Heart left ventricle (tissue), 16 donors: ENCODE results near the gene SERPINE1. TPM values are rescaled to one million over a fixed set of nuclear protein-coding genes. Genes with fewer than 3 reads are reported as not detected.

ENCODE experiments used
- ATAC-seq, 4 donors: fragments of 200-7000 bp; cut with Tn5 transposase; one replicate each; pipeline ENCODE4 v1.9.1; 2020 to 2022; ENCODE audit warnings: moderate library complexity in 4 of 4, mild to moderate bottlenecking in 3 of 4, moderate number of reproducible peaks in 1 of 4
- DNase-seq, 5 donors: peaks; one replicate each; pipeline ENCODE4 v3.0.0-alpha.2; 2020
- H3K27ac ChIP-seq, 12 donors: fragments of 200-600 bp; sonication (generic) in 4 of 12; one replicate each; pipeline versions ENCODE4 v1.5.0 to v1.8.0; 2016 to 2022; ENCODE audit warnings: mild to moderate bottlenecking in 2 of 12
- H3K27me3 ChIP-seq, 9 donors: fragments of 200-600 bp; sonication (generic) in 2 of 9; one replicate each; pipeline versions ENCODE4 v1.5.1 to v1.8.0; 2016 to 2022; ENCODE audit warnings: mild to moderate bottlenecking in 3 of 9
- H3K36me3 ChIP-seq, 9 donors: fragments of 200-600 bp; sonication (generic) in 2 of 9; one replicate each; pipeline versions ENCODE4 v1.5.0 to v1.8.0; 2018 to 2022; ENCODE audit warnings: mild to moderate bottlenecking in 2 of 9
- H3K4me1 ChIP-seq, 12 donors: fragments of 200-600 bp; sonication (generic) in 4 of 12; one replicate each; pipeline versions ENCODE4 v1.5.0 to v1.8.0; 2016 to 2022; ENCODE audit warnings: mild to moderate bottlenecking in 3 of 12
- H3K4me3 ChIP-seq, 12 donors: fragments of 200-600 bp; sonication (generic) in 4 of 12; one replicate each; pipeline versions ENCODE4 v1.5.0 to v1.8.0; 2017 to 2022; ENCODE audit warnings: mild to moderate bottlenecking in 9 of 12, moderate library complexity in 4 of 12
- H3K9me3 ChIP-seq, 12 donors: fragments of 200-600 bp; sonication (generic) in 4 of 12; one replicate each; pipeline versions ENCODE4 v1.5.0 to v1.8.0; 2016 to 2022; ENCODE audit warnings: mild to moderate bottlenecking in 1 of 12
- POLR2A ChIP-seq, 2 donors: fragments of 450-650 bp; IDR thresholded peaks; one replicate each; pipeline ENCODE4 v1.6.1; 2017; ENCODE audit warnings: antibody characterized with exemption in 2 of 2, mild to moderate bottlenecking in 2 of 2, moderate library complexity in 2 of 2
- WGBS, 4 donors: extraction: QIAGEN DNeasy Blood & Tissue Kit in 2 of 4; methylation state at CpG; one replicate each; pipeline versions ENCODE4 v1.1.5 to v1.1.7; 2013 to 2018; 5-methylcytosine and 5-hydroxymethylcytosine counted together
- intact Hi-C, 10 donors: fragments of 100-400 bp; cut with DNase I; formaldehyde crosslinking; loops; one replicate each; pipeline versions ENCODE4 v1.11.1 to v1.14.2; 2022
- polyA plus RNA-seq, 2 donors: library from polyadenylated mRNA; stranded (reverse); fragments of 200-250 nt; gene quantifications; one replicate each; pipeline ENCODE4 v1.2.3, GENCODE V29; 2013
- total RNA-seq, 9 donors: library from RNA; depleted of rRNA in 2 of 9; stranded (reverse); fragments of >200 nt in 2 of 9; fragmentation: NEBNext Ultra II Directional in 3 of 9; extraction: Animal tissue kit (Norgen Biotek cat#: 25700) in 3 of 9; gene quantifications; one replicate each; pipeline versions ENCODE4 v1.1.0 to v1.2.4, GENCODE V29; 2016 to 2023
- TF ChIP-seq, protein P1 (sequence below), 12 donors: fragments of 200-600 bp; sonication (generic) in 4 of 12; IDR thresholded peaks; one replicate each; pipeline versions ENCODE4 v1.5.0 to v1.8.0; 2018 to 2022; ENCODE audit warnings: antibody characterized with exemption in 12 of 12, mild to moderate bottlenecking in 5 of 12
- donor health status: ischemic (EF 13 %, LVEDD 7.1; RV severe dilation, severe dysfunction).
- donor health status: healthy with polysubstance abuse.
- donor health status: DM: no; HTN: yes; CAD: no.
- donor health status: DM: no; HTN: no; CAD: no.
- donor health status: ischemic (EF 25% LVEDD 6.9; RV normal size, moderate dysfunction).
- donor health status: ischemic (EF 25% LVEDD 5.7; RV mildly dilated, moderate dysfunction).
- donor health status: healthy.
- donor health status: DM: yes; HTN: yes; CAD: no.
- donor health status: ischemic (EF 35%, LVEDD 5.7; RV mildly dilated, moderate dysfunction).
- donor health status: nonischemic (EF 11% LVEDD 7.7; RV severe dilation, severe dysfunction).
- donor health status: DM: yes; HTN: yes; CAD: no.
- donor health status: PGD.
- donor health status: ischemic (EF 29% LVEDD 5.4; RV normal size, mild dysfunction).
- donor health status: nonischemic (EF 23%, LVEDD 6.1; RV moderate dilation, normal function).

Gene SERPINE1
- total and polyA plus RNA-seq, 11 donors, result 1.3 to 595 (median 13.9) TPM

DNA sequence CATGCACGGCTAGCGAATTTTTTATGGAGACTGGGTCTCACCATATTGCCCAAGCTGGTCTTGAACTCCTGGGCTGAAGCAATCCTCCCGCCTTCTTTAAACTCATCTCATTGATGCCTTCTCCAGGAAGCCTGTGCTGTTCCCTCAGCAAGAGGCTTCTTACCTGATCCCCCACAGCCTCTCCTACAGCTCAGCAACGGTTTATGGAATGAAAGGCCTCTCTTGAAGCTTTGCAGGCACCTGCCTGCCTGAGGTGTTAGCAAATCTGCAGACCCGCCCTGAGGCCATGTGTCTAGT lies 42.1 kb upstream of the SERPINE1 start:
- H3K4me3 ChIP-seq, result peak overlapping the region in 11 of 12 donors; percentile 67 to 94 (median 85)
- DNase-seq, result no peak
- WGBS, 4 donors, result 59 to 67% (median 63%) methylated on average over 5 of the region's 5 CpGs
- peak overlapping the region; percentile 5 to 99 (median 96) for H3K27ac ChIP-seq
- ATAC-seq, result no peak
- peaks cover 8 to 48% (median 24%) of the 10 kb centered on the region in 12 donors for H3K4me1 ChIP-seq
- intact Hi-C loops, result loop anchor here in 1 of 10 donors (1.0 kb wide), 1 partner anchor 15 kb away; no protein-coding TSS in a partner anchor
- H3K9me3 ChIP-seq, result no peaks in the 10 kb centered on the region
- no peaks in the 10 kb centered on the region for H3K27me3 ChIP-seq
- H3K36me3 ChIP-seq, result peaks cover 2 to 32% (median 27%) of the 10 kb centered on the region in 9 donors
- TF ChIP-seq POLR2A (IDR thresholded peaks at IDR 0.05), result no peak
- TF ChIP-seq, protein P1, sequence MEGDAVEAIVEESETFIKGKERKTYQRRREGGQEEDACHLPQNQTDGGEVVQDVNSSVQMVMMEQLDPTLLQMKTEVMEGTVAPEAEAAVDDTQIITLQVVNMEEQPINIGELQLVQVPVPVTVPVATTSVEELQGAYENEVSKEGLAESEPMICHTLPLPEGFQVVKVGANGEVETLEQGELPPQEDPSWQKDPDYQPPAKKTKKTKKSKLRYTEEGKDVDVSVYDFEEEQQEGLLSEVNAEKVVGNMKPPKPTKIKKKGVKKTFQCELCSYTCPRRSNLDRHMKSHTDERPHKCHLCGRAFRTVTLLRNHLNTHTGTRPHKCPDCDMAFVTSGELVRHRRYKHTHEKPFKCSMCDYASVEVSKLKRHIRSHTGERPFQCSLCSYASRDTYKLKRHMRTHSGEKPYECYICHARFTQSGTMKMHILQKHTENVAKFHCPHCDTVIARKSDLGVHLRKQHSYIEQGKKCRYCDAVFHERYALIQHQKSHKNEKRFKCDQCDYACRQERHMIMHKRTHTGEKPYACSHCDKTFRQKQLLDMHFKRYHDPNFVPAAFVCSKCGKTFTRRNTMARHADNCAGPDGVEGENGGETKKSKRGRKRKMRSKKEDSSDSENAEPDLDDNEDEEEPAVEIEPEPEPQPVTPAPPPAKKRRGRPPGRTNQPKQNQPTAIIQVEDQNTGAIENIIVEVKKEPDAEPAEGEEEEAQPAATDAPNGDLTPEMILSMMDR (IDR thresholded peaks at IDR 0.05), result no peak

DNA sequence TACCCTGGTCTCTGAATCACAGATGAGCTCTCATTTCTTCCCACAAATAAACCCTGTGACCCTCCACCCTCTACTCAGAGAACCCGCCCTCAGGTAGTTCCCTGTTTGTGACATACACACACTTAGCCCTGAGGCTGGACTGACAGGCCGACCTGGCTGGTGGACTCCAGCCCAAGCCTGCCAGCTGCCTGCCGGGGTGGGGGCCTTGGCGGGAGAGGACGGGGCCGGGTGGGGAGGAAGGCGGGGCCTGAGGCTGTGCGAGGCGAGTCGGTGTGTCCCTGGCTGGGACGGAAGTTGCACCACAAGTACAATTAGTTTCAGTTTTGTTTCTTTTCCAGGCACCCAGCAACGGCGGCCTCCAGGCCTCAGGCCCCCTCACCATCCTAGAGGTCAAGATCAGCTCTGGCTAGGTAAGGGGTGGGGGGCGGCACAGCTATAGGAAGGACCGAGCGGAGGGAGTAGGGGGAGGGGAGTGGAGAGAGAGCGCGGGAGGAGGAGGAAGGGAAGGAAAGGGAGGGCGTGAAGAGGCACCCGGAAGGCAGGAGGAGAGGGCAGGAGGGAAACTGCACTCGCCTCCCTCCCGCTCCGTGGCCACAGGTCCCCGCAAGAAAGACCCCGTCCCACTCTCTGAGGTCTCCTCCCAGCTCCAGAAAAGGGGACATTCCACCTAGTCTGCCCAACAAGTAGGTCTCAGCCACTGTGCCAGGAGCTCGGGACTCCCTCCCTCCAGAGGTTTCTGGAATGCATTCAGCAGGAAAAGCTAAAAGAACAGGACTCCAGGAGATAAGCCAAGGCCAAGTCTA lies 41.5 kb upstream of the SERPINE1 start, which contains the start of gene TRIM56:
TRIM56 (plus strand) TSS at position 320 of the 803 bp plus-strand sequence. CDS start 1,832 bp downstream, outside the sequence.
- peaks cover 2 to 36% (median 30%) of the 10 kb centered on the region in 9 donors for H3K36me3 ChIP-seq
- intact Hi-C loops, result loop anchor here in 1 of 10 donors (1.0 kb wide), 1 partner anchor 15 kb away; no protein-coding TSS in a partner anchor
- DNase-seq (peak; percentile 87 to 92 (median 91)), ATAC-seq (peak; percentile 94 to 96 (median 95))
- peaks cover 8 to 49% (median 25%) of the 10 kb centered on the region in 12 donors for H3K4me1 ChIP-seq
- TF ChIP-seq, protein P1 (IDR thresholded peaks at IDR 0.05), result peak in 1 of 12 donors; percentile 1
- TF ChIP-seq POLR2A (IDR thresholded peaks at IDR 0.05), result peak in 1 of 2 donors; percentile 45
- no peaks in the 10 kb centered on the region for H3K9me3 ChIP-seq
- no peaks in the 10 kb centered on the region for H3K27me3 ChIP-seq
- peak within 1 kb of the TSS; percentile 45 to 94 (median 85) for H3K4me3 ChIP-seq
- 0 to 2% (median 1%) methylated on average over 22 to 26 of the region's 26 CpGs for WGBS, 4 donors
- H3K27ac ChIP-seq, result peak within 1 kb of the TSS; percentile 85 to 99 (median 96)

DNA sequence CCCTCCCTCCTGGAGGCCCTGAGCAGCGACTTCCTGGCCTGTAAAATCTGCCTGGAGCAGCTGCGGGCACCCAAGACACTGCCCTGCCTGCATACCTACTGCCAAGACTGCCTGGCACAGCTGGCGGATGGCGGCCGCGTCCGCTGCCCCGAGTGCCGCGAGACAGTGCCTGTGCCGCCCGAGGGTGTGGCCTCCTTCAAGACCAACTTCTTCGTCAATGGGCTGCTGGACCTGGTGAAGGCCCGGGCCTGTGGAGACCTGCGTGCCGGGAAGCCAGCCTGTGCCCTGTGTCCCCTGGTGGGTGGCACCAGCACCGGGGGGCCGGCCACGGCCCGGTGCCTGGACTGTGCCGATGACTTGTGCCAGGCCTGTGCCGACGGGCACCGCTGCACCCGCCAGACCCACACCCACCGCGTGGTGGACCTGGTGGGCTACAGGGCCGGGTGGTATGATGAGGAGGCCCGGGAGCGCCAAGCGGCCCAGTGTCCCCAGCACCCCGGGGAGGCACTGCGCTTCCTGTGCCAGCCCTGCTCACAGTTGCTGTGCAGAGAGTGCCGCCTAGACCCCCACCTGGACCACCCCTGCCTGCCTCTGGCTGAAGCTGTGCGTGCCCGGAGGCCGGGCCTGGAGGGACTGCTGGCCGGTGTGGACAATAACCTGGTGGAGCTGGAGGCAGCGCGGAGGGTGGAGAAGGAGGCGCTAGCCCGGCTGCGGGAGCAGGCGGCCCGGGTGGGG lies 39.4 kb upstream of the SERPINE1 start:
- TF ChIP-seq, protein P1 (IDR thresholded peaks at IDR 0.05), result no peak
- no peak for TF ChIP-seq POLR2A (IDR thresholded peaks at IDR 0.05)
- intact Hi-C loops, result no loop called here
- WGBS, 4 donors, result 87 to 95% (median 94%) methylated on average over 19 to 45 of the region's 45 CpGs
- Histone ChIP-seq H3K36me3 (peaks cover 2 to 46% (median 31%) of the 10 kb centered on the region in 9 donors), H3K27ac (peak overlapping the region in 1 of 12 donors; percentile 99), H3K4me3 (no peak overlapping the region), H3K4me1 (peaks cover 8 to 49% (median 25%) of the 10 kb centered on the region in 12 donors), H3K9me3 (no peaks in the 10 kb centered on the region), H3K27me3 (no peaks in the 10 kb centered on the region)
- no peak for ATAC-seq
- peak in 1 of 5 donors; percentile 65 for DNase-seq

DNA sequence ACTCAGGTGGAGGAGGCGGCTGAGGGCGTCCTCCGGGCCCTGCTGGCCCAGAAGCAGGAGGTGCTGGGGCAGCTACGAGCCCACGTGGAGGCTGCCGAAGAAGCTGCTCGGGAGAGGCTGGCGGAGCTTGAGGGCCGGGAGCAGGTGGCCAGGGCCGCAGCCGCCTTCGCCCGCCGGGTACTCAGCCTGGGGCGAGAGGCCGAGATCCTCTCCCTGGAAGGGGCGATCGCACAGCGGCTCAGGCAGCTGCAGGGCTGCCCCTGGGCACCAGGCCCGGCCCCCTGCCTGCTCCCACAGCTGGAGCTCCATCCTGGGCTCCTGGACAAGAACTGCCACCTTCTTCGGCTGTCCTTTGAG lies 38.9 kb upstream of the SERPINE1 start:
- Histone ChIP-seq H3K36me3 (peaks cover 2 to 46% (median 31%) of the 10 kb centered on the region in 9 donors), H3K4me3 (no peak overlapping the region), H3K4me1 (peaks cover 8 to 49% (median 25%) of the 10 kb centered on the region in 12 donors), H3K27me3 (no peaks in the 10 kb centered on the region), H3K9me3 (no peaks in the 10 kb centered on the region), H3K27ac (no peak overlapping the region)
- TF ChIP-seq, protein P1 (IDR thresholded peaks at IDR 0.05), result no peak
- no peak for TF ChIP-seq POLR2A (IDR thresholded peaks at IDR 0.05)
- 93 to 94% (median 93%) methylated on average over 21 of the region's 21 CpGs for WGBS, 4 donors
- intact Hi-C loops, result no loop called here
- DNase-seq (no peak), ATAC-seq (no peak)
